Cardiac fibroblast (primary cell): ENCODE measurements around the gene STEAP1B.
"Not testable (repeated sequence)": the region's sequence is repeated elsewhere in the genome, so short reads cannot be mapped to it uniquely, and the experiment has no call there.

ENCODE experiments used
- DNase-seq, 2 donors: peaks; one replicate each; pipeline versions ENCODE4 v3.0.0 to v3.0.0-alpha.2; 2010; ENCODE audit warnings: low read depth in 2 of 2
- H3K4me3 ChIP-seq, 2 donors: replicated peaks in 1 of 2; 1 replicate in 1 of 2; 2 replicates in 1 of 2; pipeline ENCODE4 v1.5.1; 2011; ENCODE audit warnings: low read depth in 2 of 2, low read length in 2 of 2, mild to moderate bottlenecking in 2 of 2, moderate library complexity in 1 of 2
- TF ChIP-seq, protein P1 (sequence below): IDR thresholded peaks from one replicate; pipeline ENCODE4 v1.5.1; 2011; ENCODE audit warnings: low read depth, mild to moderate bottlenecking, low read length, inconsistent platforms

STEAP1B gene

DNA sequence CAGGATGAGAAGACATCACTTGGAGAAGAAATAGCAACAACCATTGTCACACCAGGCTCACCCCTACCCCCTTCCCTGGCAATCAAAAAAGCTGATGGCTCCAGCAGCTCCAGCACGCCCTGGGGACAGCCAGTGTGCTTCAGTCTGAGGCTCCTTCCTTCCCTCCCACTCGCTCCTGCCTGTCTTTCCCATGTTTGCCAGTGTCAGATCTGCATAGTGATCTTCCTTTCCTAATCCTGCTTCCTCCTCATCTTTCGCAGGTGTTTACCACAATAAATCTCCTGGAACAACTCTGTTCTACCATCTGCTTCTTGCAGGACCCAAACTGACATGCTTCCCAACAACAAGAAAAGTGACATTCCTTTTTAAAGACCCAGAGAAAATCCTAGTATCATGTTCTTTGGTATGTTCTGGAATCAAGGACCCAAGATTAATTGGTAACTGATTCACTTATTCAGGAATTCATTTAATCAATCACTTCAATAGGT lies 57.1 kb downstream of the STEAP1B start:
- no peak overlapping the region for H3K4me3 ChIP-seq
- no peak for DNase-seq
- TF ChIP-seq, protein P1, sequence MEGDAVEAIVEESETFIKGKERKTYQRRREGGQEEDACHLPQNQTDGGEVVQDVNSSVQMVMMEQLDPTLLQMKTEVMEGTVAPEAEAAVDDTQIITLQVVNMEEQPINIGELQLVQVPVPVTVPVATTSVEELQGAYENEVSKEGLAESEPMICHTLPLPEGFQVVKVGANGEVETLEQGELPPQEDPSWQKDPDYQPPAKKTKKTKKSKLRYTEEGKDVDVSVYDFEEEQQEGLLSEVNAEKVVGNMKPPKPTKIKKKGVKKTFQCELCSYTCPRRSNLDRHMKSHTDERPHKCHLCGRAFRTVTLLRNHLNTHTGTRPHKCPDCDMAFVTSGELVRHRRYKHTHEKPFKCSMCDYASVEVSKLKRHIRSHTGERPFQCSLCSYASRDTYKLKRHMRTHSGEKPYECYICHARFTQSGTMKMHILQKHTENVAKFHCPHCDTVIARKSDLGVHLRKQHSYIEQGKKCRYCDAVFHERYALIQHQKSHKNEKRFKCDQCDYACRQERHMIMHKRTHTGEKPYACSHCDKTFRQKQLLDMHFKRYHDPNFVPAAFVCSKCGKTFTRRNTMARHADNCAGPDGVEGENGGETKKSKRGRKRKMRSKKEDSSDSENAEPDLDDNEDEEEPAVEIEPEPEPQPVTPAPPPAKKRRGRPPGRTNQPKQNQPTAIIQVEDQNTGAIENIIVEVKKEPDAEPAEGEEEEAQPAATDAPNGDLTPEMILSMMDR = no peak

DNA sequence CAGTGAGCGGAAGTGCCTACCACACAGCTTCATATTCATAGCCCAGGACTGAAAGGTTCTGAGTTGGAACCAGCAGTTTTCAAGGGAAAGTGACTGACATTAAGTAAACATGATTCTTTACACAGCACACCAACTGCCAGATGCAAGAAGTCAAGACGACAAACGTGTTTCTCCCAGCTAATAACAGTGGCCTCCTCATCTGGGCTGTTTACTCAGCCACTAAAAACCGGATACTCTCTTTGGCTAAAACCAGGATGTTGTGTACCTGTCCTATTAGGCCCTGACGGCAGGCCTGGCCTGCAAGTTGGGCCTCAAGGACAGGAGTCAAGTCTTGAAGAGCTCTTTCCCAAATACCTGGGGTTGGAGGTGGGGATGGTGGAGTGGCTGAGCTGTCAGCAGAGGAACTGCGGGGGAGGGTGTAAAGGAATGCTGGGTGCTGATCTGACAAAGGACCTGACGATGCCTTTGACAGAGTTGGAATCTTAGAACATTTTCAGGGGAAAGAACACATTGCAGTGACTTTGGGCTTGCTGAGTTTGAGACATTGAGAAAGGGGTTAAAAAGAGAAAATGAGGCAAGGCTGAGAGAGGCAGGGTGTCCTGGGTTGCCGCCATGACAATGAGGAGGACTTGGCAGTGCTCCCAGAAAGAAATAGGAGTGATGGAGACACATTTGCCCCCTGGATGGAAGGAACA lies 57.7 kb downstream of the STEAP1B start:
- TF ChIP-seq, protein P1 = no peak
- no peak overlapping the region for H3K4me3 ChIP-seq
- no peak for DNase-seq

DNA sequence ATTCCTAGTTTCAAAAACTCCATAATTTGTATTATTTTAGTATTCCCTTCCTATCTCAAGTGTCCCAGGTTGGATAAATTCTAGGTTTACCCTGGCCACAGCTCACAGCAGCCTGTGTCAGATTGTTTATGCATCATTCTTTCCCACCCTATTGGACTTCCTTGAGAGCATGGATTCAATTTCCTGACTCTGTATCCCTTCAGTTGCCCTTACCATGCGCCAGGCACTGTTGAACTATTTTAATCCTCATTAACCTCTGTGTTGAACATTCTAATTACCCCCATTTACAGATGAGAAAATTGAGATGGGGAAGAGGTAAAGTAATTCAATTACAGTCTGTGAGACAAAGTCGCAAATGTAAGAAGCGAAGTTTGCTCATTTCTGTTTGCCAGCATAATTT lies 58.8 kb downstream of the STEAP1B start:
- H3K4me3 ChIP-seq = no peak overlapping the region
- no peak for DNase-seq
- TF ChIP-seq, protein P1 = no peak

GRCh38 chr7:22438994-22439393 lies 61.0 kb downstream of the STEAP1B start:
- TF ChIP-seq, protein P1 = no peak
- no peak for DNase-seq
- no peak overlapping the region for H3K4me3 ChIP-seq

DNA sequence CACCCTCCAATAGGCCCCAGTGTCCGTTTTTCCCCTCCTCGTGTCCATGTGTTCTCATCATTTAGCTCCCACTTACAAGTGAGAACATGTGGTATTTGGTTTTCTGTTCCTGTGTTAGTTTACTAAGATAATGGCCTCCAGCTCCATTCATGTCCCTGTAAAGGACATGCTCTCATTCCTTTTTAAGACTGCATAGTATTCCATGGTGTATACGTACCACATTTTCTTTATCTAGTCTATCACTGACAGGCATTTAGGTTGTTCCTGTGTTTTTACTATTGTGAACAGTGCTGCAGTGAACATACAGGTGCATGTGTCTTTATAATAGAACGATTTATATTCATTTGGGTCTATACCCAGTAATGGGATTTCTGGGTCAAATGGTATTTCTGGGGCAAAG lies 63.4 kb downstream of the STEAP1B start:
- not testable (repeated sequence) for H3K4me3 ChIP-seq, DNase-seq

DNA sequence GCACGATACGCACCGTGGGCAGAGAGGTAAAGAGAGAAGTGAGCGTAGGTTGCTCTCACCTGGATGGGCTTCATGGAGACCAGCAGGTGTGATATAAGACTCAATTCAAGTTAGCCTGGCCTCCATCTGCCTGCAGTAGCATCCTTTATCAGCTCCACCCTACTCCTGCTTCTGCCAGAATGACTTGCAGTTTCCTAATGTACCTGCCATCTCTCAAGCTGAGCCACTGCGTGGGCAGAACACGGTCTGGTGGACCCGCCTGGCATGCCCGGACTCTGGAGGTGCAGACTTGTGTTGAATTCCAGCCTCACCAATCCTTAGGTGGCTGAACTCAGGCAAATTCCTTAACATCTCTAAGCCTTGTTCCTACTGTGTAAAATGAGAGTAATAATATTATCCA lies 64.3 kb downstream of the STEAP1B start:
- H3K4me3 ChIP-seq = no peak overlapping the region
- TF ChIP-seq, protein P1 = no peak
- no peak for DNase-seq

DNA sequence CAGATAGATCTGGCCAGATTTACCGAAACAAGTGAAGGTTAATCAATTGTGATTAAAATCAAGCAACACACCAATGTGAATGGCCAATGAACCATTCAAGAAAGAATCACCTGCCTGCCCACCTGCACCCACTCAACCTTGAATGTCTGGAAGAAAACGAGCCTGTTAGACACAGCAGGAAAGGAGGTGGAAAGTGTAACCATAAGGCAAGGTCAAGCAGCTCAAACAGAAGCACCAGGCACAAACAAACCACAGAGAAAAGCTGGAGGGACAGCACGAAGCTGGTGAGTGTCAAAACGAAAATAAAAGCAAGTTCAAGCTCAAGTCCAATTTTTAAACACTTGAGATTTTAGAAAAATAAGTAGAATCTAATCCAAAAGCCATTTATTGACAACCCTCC lies 64.9 kb downstream of the STEAP1B start:
- no peak for DNase-seq
- TF ChIP-seq, protein P1 = no peak

More for the DNA sequence above, 64.9 kb downstream of the STEAP1B start:
- H3K4me3 ChIP-seq = no peak overlapping the region
